Measurements from ENCODE around the gene PRKAG2.

Gene PRKAG2

DNA sequence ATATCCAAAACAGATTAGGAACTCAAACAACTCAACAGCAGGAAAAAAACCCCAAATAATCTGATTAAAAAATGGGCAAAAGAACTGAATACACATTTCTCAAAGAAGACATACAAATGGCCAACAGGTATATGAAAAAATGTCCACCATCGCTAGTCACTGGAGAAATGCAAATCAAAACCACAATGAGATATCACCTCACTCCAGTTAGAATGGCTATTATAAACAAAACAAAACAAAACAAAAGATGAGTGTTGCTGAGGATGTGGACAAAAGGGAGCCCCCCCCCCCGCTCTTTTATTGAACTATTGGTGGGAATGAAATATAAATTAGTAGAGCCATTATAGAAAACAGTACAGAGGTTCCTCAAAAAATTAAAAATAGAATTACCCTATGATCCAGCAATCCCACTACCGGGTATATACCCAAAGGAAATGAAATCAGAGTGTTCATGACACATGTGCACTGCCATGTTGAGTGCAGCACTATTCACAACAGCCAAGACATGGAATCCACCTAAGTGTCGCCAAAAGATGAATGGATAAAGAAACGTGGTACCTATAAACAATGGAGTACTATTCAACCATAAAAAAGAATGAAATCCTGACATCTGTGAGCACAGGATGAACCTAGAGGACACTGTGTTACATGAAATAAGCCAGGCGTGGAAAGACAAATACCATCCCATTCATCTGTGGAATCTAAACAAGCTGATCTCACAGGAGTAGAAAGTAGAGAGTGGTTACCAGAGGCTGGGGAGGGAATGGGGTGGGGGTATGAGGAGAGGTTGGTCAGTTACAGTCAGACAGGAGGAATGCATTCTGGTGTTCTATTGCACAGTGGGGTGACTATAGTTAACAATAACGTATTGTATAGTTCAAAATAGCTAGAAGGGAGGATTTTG lies 279.1 kb downstream of the PRKAG2 start:
- no peak for DNase-seq (ENCODE audit: low read depth in 1 of 2, low spot score in 1 of 2)
- TF ChIP-seq JUND (IDR thresholded peaks at IDR 0.05; ENCODE audit: low read depth), result no peak
- in situ Hi-C loops (cut with HindIII; ENCODE audit: low pct_unique_long_range_greater_than_20kb, low sequenced_read_pairs), result no loop called here

DNA sequence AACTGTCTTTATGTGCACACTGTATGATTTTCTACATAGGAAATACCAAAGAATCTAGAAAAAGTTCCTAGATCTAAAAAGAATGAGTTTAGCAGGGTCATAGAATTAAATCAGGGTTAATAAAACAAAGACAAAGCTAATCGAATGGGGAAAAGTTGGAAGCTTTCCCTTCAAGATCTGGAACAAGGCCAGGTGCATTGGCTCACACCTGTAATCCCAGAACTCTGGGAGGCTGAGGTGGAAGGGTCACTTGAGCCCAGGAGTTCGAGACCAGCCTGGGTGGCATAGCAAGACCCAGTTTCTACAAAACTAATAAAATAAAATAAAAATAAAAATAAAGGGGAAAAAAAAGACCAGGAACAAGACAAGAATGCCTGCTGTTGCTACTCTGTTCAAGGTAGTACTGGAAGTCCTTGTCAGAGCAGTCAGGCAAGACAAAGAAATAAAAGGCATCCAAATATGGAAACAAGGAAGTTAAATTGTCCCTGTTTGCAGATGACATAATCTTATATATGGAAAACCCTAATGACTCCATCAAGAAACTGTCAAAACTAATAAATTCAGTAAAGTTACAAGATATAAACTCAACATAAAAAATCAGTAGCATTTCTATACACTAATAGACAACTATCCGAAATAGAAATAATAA lies 281.1 kb downstream of the PRKAG2 start:
- DNase-seq (ENCODE audit: low read depth in 1 of 2, low spot score in 1 of 2), result peak in 1 of 2 experiments; percentile 35
- in situ Hi-C loops (cut with HindIII; ENCODE audit: low pct_unique_long_range_greater_than_20kb, low sequenced_read_pairs), result no loop called here
- TF ChIP-seq JUND (IDR thresholded peaks at IDR 0.05; ENCODE audit: low read depth), result no peak

DNA sequence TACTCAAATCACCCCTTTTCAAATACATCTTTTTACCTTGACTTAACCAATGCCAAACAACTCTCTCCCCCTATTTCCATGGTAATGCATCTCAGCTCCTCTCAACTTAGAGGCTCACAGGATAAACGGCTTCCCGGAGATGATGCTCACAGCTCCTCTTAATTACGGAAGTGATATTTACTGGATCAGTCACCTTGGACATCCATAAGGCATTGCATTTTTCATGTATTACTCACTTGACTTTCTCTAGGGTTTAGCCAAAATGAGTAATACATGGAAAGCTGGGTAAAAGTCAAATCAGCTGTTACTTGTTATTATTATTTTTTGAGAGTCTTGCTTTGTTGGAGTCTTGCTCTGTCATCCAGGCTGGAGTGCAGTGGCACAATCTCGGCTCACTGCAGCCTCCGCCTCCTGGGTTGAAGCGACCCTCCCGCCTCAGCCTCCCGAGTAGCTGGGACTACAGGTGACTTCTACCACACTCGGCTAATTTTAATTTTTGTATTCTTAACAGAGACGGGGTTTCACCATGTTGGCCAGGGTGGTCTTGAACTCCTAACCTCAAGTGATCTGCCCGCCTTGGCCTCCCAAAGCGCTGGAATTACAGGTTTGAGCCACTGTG lies 283.9 kb downstream of the PRKAG2 start:
- DNase-seq (ENCODE audit: low read depth in 1 of 2, low spot score in 1 of 2), result no peak
- in situ Hi-C loops (cut with HindIII; ENCODE audit: low pct_unique_long_range_greater_than_20kb, low sequenced_read_pairs), result no loop called here
- TF ChIP-seq JUND (IDR thresholded peaks at IDR 0.05; ENCODE audit: low read depth), result no peak

DNA sequence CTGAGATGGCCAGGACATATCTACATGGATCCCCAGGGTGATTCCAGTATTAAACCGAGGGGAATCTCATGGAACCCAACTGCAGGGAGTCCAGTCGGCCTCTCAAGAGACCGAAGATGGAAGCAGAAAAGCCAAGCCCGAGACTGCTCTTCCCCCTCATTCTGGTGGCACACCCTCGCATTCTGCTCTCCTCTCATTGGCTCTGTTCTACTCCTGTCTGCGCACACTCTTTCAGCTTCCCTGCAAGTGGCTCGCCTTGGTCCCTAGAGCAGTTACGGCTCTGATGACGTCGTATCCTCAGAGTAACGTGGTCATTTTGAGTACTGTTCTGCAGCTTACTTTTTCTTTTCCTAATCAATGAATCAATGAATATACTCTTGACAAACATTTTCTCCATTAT lies 284.6 kb downstream of the PRKAG2 start:
- DNase-seq (ENCODE audit: low read depth in 1 of 2, low spot score in 1 of 2), result no peak
- in situ Hi-C loops (cut with HindIII; ENCODE audit: low pct_unique_long_range_greater_than_20kb, low sequenced_read_pairs), result no loop called here

DNA sequence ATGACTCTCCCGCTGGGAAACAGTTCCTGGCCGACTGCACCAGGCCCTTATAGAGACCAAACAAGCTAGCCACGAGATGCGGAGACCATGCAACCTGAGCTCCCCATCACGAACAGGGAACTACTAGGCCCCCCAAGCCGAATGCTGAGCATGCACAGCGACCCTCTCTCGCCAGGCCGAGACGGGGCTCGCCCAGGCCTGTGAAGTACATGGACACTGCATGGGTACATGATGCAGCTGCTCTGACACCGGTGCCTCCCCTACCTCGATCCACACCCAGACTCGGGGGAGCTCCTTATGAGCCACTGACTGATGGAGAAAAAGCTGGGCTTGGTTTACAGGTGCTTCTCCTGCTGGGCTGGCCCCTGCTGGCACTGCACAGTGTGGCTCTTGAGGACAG lies 285.0 kb downstream of the PRKAG2 start:
- DNase-seq (ENCODE audit: low read depth in 1 of 2, low spot score in 1 of 2), result no peak
- in situ Hi-C loops (cut with HindIII; ENCODE audit: low pct_unique_long_range_greater_than_20kb, low sequenced_read_pairs), result no loop called here
- no peak for TF ChIP-seq JUND (IDR thresholded peaks at IDR 0.05; ENCODE audit: low read depth)

More for the DNA sequence above, 284.6 kb downstream of the PRKAG2 start:
- TF ChIP-seq JUND (IDR thresholded peaks at IDR 0.05; ENCODE audit: low read depth), result no peak

DNA sequence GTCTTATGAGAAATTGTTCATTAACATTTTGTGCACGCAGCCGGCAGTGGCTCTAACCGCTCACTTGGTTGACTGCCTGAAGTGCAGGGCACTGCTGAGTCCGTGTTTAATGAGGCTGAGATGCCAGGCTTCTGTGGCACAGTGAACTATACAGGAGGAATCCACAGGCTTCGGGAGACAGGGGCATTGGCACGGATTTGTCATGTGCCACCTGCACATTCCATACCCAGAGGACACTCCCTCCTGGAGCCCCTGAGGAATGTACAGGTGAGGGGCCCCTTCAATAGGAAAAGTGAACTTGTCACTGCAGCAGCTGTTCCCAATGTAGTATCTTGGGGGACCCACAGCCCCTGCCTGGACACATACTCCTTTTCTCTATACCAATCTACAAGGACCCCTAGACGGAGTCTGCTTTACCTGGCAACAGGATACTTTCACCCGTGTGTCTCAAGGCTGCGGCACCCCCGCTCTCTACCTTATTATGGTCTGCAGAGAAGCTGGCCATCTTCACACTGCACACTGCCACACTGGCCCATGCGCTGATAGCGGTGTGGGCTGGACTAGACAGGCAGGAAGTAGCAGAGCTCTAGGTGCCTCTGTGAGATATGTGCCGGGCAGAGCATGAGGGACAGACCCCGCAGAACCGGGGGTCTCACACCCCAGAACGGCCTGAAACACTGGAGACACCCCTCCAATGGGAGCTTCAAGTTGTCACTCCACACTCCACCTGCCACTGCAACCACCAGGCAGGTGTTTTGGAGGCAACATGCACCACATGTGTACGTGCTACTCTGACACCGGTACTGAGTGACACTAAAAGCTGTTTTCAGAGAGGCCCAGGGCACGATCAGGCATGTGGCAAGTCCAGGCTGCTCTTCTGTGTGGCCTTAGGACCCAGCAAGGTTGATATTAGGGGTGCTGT lies 285.8 kb downstream of the PRKAG2 start:
- in situ Hi-C loops (cut with HindIII; ENCODE audit: low pct_unique_long_range_greater_than_20kb, low sequenced_read_pairs), result no loop called here
- no peak for DNase-seq (ENCODE audit: low read depth in 1 of 2, low spot score in 1 of 2)
- TF ChIP-seq JUND (IDR thresholded peaks at IDR 0.05; ENCODE audit: low read depth), result no peak

DNA sequence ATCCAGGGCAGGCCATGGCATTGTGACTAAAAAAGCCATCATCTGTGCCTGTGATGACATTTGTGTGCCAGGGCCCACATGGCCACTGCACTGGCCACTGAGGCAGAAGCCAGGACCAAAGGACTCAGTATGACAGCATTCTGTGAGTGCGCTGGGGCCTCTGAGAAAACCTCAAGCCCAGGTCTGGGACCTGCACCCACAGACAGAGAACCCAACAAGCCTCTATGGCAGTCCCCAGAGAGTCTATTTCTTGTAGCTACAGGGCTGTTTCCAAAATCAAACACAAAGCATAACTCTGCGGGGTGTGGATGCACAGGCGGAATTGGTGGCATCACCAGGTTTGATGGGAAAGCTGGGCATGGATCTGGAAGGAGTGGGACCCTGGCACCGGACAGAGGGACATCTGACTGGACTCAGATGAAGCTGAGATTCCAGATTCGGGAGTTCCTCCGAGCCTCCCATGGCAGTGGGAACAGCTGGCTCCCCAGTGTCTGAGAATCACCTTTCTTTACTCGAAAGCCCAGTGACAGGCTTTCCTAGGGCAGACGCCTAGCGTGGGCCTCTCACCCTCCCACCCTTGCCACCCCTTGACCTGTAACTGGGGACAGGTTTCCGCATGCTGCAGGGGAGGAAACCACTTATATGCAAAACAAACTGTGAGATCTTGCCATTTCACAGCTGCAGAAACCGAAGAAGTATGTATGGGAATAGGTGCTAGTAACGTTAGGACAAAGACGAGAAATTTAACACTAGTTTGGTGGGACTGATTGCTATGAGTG lies 286.7 kb downstream of the PRKAG2 start:
- no peak for TF ChIP-seq JUND (IDR thresholded peaks at IDR 0.05; ENCODE audit: low read depth)
- no peak for DNase-seq (ENCODE audit: low read depth in 1 of 2, low spot score in 1 of 2)
- in situ Hi-C loops (cut with HindIII; ENCODE audit: low pct_unique_long_range_greater_than_20kb, low sequenced_read_pairs), result no loop called here

DNA sequence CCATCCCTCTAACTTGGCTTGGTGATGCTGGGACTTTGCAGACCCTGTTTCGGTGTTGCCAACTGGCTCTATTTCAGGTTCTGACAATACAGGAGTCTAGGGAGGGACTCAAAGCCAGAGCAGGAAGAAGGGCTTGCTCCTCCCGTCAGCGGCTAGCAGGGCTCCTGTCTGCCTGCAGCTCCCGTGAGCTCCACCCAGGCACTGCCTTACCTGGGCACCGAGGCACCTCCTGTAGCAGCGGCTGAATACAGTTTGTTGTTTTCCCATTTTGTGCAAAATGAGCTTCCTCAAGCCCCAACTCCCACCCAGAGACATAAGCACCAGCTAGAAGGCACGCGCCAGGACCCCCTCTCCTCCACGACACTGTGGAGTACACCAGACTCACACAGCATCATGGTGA lies 287.9 kb downstream of the PRKAG2 start:
- DNase-seq (ENCODE audit: low read depth in 1 of 2, low spot score in 1 of 2), result no peak
- no peak for TF ChIP-seq JUND (IDR thresholded peaks at IDR 0.05; ENCODE audit: low read depth)
- in situ Hi-C loops (cut with HindIII; ENCODE audit: low pct_unique_long_range_greater_than_20kb, low sequenced_read_pairs), result no loop called here

DNA sequence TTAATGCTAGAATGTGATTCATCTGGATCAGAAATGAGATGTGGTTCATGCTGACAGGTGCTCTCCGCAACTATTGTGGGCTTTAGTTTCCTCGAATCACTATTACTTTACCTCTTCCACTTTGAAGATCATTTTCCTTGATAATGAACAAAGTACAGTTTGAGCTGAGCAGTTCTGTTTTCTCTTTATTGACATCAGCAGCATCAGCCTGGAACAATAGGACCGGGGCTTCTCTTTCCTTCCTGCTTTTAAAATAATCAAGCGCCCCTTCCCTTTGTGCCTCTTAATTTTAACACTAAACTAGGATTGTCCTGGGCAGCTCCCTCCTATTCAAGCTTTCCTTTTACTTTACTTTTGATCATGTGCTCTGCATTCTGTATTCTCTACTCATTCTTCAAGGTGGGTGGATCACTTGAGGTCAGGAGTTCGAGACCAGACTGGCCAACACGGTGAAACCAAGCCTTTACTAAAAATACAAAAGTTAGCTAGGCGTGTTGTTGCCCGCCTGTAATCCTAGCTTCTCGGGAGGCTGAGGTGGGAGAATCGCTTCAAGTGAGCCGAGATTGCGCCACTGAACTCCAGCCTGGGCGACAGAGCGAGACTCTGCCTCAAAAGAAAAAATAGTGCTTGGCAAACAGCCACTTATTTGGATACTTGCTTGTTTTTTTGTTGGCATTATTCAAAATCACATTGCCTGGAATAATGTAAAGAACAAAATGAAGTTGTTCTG lies 290.2 kb downstream of the PRKAG2 start:
- TF ChIP-seq JUND (IDR thresholded peaks at IDR 0.05; ENCODE audit: low read depth), result no peak
- in situ Hi-C loops (cut with HindIII; ENCODE audit: low pct_unique_long_range_greater_than_20kb, low sequenced_read_pairs), result no loop called here
- DNase-seq (ENCODE audit: low read depth in 1 of 2, low spot score in 1 of 2), result no peak

DNA sequence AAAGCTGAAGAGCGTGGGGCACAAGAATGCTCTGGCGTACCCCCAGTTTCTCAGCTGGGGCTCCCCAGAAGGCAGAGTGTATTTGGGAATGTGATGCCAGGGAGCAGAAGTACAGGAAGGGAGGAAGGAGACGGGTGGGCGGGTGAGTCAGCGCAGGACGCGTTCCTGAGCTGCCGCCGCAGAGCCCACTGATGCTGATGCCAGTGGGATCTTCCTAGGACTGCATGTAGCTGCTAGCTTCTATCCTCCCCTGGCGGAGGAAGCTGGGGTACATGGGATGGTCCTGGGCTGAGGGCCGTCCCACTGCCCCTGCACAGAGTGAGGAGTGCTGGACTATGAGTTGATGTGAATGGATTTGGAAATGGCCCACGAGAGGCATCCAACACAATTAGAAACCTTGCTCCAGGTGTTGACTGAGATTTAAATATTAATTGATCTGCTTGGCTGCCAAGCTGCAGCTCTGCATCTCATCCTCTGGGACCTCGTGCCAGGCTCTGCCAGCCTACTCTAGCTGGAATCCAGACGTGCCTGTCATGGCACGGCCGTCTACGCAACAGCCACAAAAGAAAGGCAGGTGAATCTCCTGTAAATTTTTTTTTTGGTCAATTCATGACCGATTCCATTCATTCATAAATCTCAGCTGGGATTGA lies 291.0 kb downstream of the PRKAG2 start:
- in situ Hi-C loops (cut with HindIII; ENCODE audit: low pct_unique_long_range_greater_than_20kb, low sequenced_read_pairs), result no loop called here
- DNase-seq (ENCODE audit: low read depth in 1 of 2, low spot score in 1 of 2), result no peak
- no peak for TF ChIP-seq JUND (IDR thresholded peaks at IDR 0.05; ENCODE audit: low read depth)

Data from T47D (cell line).